GM19467 (cell line): Measurements from ENCODE around the gene ABCA13.

Experiments used
- ATAC-seq: cut with Tn5 transposase; IDR thresholded peaks from one replicate; pipeline ENCODE4 v1.9.1; 2021; ENCODE audit warnings: mild to moderate bottlenecking, moderate library complexity; ENCODE audit not compliant: unreplicated experiment

Gene ABCA13

DNA sequence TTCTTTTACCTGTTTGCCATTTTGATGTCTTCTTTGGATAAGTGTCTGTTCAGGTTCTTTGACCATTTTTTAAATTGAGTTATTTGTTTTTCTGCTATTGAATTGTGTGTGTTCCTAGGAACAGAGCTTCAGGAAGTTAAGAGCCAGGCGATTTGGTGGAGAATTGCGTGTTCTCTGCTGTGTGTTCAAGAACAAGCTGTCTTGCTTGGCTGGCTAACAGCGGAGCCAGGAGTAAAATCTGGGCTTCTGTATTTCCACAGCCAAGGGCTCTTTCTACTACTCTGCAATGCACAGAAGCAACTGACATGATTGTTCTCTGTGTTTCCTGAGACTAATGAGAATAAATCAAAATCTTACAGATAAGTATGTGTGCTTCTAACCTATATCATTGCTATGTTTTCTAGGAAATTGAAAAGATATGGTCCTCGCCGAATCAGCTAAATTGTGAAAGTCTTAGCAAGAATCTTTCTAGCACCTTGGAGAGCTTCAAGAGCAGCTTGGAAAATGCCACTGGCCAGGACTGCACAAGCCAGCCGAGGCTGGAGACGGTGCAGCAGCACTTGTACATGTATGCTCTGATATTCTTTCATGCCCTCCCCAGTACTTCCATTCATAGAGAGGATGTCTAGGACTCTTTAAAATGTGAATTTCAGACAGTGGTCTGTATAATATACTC lies 124.2 kb downstream of the ABCA13 start:
- no peak for ATAC-seq

DNA sequence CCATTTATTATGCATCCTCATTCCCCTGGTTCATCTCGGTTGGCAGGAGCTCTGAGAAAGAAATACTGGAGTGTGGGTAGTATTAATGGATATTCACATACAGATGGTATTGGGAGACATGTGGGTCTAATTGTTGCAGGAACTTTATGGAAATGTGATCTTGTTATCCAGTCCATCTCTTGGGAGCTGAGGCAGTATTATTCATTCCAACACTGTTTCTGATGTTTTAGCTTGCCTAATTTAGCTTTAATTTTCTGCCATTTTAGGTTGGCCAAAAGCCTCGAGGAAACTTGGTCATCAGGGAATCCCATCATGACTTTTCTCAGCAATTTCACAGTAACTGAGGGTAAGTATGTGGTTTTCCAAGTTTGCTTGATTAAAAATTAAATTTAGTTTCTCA lies 125.7 kb downstream of the ABCA13 start:
- no peak for ATAC-seq

DNA sequence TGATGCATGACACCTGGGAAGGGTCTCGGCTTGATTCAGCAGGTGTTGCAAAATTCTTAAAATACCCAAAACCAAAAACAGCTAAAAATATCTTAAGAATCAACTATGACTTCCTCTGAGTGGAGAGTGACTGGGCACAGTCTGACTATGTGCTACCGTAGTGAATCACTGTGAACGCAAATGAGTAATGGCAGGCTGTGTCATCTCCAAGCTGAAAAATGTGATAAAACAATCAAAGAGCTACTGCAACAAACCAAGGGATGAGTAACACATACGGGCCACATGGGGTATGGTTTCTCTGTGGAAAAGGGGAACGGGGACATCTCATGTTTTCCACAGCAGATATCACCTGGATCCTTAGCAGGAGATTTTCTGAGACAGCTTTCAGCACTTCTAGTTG lies 127.5 kb downstream of the ABCA13 start:
- no peak for ATAC-seq

DNA sequence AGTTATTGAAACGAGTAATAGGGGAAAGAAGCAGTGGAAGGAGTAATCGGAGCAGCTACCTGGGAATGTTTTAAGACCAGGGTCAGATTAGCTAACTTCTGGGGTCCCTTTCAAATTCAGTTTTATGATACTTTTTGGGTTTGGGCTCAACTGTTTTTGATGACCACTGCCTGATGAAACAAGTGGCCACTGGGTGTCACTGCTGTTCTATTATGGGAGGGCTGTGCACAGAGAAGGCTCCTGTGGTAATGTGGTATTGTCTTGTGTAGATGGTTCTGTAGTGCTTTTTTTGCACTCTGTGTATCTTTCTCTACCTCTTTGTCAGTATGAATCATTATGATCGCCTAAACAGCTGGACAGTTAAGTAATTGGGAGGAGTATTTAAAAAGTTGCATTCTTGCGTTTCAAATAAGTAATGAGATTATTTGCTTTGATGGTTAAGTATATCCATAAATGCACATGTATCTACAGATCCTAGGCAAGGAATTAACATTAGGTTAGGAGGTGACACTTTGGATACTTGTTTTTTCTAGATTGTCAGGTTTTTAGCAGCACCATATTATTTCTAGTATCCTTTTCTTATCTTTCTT lies 128.4 kb downstream of the ABCA13 start:
- peak; percentile 91 for ATAC-seq

DNA sequence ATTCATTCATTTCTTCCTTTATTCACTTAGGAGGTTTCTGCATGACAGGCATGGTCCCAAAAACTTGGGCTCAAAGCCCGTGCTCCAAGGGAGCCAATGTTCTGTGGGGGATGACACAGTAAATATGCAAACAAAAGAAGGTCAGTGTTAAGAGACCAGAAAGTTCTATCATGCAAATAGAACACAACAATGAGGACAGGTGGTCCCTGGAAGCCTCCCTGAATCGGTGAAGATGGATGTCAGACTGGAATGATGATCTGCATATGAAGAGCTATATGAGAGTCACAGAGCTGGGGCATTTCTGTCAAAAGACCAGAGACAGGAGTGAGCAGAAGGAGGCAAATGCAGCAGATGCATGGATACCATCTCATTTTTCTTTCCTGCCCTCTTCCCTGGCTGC lies 129.0 kb downstream of the ABCA13 start:
- no peak for ATAC-seq

DNA sequence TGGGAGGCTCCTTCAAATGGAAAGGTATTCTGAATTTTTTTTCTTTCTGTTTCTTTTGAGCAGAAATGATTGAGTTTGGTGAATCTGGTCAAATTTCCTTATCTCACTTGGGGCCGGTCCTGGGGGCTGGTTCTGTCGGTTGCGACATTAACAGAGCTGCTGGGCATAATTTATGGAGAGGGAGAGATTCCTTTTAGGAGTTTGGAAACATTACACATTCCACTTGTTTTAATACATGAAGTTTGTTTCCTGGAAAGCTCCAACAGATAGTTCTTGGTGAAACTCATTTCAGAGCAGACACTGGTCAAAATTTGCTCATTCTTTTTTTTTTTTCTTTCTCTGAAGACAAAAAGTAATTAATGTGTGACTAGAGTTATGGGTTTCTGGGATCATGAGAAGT lies 129.9 kb downstream of the ABCA13 start:
- no peak for ATAC-seq

DNA sequence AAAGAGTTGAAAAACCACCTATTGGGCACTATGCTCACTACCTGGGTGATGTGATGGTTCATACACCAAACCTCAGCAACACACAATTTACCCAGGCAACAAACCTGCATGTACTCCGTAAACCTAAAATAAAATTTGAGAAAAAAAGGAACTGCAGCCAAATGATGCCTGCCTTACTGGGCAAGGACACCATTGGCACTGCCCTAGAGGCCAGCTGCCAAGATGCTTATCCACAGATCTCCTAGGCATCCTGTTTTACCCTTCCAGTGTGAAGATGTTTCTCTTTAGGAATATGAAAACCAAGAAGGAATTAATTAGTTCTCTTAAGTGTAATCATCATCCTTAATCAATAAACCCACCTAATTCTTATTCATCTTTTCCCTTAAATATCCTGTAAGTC lies 133.4 kb downstream of the ABCA13 start:
- no peak for ATAC-seq

DNA sequence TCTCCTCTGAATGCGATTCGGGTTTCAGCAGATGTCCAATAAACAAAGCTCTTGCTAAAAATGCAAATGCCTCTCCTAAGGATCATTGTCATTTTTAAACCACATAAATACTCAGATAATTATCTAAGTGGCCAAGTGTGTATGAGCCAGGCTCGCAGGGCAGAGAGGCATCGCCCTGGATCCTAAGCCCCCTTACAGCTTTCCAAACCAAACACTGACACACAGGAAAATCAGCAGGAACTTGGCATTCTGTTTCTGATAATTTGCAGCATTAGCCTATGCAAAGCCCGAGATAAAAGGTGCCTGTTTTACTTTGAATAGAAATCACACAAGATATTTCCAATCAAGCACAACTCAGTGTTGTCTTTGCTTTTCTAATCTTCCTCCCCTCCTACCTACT lies 134.4 kb downstream of the ABCA13 start:
- no peak for ATAC-seq

DNA sequence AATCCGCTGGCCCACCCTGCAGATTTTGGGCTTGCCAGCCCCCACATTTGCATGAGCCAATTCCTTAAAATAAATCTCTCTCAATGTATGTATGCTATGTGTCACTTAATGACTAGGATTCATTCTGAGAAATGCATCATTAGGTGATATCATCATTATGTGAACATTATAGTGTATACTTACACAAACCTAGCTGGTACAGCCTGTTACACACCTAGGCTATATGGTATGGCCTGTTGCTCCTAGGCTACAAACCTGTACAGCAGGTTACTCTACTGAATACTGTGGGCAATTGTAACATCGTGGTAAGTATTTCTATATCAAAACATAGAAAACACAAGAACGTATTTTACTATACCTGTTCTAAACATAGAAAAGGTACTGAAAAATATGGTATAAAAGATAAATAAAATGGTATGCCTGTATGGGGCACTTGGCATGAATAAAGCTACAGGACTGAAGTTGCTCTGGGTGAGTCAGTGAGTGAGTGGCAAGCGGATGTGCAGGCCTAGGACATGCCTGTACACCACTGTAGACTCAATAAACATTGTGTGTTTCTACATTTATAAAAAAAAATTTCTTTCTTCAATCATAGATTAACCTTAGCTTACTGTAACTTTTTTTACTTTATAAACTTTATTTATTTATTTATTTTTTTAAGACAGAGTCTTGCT lies 135.9 kb downstream of the ABCA13 start:
- ATAC-seq: no peak

DNA sequence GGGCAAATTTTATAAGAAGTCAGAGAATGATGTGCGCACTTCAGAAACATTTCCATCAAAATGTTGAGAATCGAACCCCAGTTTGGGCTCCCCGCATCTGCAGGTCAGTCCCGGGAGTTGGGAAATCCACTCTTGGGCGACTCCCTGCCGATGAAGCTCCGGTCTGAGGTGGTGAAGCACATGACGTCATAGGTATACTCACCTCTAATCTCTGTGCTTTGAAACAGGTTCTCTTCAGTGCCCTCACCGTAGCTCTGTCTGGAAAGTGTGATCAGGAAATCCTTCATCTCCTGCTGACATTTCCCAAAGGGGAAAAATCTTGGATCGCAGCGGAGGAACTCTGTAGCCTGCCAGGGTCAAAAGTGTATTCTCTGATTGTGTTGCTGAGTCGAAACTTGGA lies 138.5 kb downstream of the ABCA13 start:
- ATAC-seq: no peak

DNA sequence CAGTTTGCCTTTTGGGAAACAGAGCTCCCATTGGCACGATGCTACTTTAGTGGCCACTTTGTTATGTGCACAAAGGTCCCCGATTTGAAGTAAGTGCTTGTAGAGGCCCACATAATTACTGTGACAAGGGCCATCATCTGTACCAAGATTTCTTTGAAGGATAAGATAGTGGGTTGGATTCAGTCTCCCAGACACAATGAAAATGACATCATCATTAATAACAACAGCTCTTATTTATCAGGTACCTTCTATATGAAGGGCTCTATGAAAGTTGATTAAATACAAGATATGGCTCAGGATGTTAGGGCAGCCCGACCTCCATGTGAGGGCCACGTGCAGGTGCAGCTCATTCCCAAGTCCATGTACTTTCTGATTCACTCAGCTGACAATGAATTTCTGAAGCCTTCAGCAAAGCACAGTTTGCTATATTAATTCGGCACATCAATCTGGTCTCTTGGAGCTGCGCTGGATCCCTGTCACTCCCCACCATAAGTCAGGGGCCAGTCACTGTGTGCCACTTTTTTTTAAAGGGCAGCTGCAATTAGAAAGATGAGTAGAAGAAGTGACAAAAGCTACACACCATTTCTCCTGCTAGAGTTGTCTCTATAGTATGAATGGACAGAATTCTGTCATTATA lies 140.3 kb downstream of the ABCA13 start:
- ATAC-seq: no peak

DNA sequence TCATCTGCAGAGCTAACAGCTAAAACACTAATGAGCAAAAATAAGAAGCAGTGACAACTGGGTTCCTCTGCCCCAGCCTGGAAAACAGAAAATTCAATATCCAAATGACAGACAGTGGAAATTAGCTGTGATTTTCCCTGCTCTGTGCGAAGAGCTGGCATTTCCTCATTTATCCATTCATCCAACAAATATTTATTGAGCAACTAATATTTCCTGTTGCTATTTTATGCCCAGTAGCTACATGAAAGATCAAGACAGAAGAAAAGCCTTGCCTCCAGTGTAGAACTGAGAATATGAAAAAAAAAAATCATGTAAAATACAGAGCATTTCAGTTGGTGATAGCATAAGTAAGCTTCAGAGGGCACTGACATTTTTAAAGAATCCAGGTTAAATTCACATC lies 140.9 kb downstream of the ABCA13 start:
- no peak for ATAC-seq

DNA sequence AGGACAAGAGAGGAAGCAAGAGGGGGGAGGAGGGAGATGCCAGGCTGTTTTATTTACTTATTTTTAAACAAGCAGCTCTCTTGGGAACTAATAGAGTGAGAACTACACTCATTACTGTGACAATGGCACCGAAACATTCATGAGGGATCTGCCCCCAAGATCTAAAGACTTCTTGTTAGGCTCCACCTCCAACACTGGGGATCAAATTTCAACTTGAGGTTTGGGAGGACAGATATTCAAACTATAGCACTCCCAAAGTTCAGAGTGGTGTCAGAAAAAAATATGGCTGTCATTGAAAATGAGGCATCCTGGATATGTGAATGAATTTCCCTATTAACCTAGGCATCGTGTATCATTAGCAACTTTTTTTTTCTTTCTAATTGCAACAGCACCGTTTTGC lies 145.5 kb downstream of the ABCA13 start:
- no peak for ATAC-seq

DNA sequence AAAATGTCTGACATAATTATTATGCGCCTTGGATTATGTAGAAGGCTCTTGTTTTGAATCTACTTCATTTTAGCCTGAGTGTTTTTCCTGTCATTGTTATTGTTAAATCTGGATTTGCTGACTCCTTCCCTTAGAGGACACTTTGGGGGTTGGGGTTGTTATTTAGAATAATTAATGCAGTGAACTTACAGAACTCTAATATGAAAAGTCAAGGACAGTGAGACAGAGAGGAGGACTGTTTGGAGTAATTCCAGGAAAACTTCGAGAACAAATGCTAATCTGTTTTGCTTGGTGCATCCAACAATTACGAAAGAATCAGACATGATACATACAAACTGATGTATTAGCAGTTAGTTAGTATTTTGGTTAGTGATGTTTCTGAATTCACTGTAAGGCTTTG lies 146.1 kb downstream of the ABCA13 start:
- no peak for ATAC-seq

DNA sequence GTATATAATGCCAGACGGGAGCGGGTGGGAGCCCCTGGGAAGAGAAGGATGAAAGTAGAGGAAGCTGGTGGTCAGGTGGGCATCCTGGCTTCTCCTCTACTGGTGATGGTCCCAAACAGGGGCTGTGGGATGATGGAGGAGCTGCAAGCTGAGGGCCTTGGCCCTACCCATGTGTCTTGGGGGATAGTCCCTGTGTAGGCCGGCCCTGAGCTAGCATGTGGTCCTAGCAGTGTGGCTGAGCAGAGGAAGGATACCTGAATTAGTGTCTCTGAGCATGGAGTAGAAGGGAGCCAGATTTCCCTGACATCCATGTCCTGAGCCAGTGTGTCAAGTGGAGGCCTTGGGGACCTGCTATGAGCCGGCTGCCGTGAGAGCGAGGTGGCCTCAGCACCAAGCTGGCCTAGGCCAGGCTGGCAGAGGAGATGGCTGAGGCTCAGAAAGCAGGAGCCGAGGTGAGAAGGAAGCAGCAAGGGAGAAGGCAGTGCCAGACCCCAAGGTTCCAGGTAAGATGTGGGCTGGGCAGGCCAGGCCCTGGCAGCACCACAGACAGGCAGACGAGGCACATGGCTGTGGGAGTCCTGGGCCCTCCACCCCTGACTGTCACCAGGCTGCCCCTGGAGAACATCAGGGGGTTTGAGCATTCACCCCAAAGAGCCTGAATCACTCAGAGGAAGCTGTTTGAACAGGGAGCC lies 150.2 kb downstream of the ABCA13 start:
- no peak for ATAC-seq

DNA sequence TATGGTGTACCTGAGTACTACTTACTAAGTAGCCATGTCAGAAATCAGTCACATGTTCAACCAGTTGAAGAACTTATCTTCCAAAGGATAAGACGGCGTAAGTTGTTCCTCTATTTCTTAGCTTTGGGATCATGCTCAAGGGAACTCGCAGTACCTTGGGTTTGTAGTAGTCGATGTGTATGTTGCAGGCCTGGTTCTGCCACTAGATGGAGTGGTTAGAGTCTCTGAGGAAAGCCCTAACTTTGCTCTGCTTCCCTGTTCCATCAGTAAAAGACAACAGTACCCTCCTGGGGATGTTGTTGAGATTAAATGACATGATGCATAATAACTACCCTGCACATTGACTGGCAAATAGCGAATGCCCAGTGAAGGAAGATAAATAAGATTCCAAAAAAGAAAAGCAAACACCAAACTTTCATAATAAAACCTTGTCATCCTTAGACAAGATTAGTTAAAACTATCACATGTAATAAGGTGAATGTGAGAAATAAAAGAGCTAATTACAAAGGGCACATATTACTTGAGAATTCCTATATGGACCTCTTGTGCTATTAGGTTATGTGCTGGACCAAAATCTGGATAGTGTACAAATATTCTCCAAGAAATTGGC lies 165.9 kb downstream of the ABCA13 start:
- no peak for ATAC-seq

DNA sequence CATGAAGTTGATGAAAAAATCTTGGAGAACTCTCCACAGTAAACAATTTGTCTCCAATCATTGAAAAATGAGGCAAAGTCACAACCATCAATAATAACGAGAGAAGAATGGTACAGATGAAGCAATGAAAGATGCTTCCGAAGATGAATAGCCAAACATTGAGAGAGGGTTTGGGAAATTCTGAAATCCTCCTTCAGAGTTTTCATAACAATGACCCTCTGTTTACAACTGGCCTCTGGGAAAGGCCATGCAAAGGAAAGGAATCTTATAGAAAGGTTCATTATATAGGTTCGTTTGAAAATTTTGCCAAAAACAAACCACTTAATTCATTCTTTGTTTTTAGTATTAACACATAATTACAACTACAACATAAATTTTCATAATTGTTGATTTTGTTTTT lies 166.5 kb downstream of the ABCA13 start:
- no peak for ATAC-seq

DNA sequence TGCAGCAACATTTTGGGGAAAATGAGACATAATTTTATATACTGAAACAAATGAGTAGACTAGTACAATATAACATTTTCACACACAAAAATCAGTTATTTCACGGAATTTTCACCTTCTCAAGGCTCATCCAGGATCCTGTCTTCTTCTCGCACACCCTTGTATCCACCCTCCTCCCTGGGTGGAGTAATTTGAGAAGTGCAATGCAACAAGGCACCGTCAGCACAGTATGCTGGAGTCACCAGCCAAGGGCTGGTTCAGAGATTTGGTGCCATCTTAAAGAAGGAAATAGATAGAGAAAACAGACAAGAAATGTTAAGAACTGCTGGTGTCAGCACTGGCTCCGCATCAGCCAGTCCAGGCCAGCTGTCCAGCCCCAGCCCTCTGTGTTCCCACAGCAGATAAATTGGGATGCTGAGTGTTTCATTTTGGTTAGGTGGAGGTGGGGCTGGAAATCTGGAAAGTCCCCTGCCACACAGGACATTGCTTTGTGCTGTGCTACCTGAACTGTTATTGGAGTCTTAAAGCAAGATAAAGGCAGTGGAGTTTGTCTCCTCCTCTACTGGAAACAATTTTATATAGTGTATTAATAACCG lies 176.1 kb downstream of the ABCA13 start:
- no peak for ATAC-seq

DNA sequence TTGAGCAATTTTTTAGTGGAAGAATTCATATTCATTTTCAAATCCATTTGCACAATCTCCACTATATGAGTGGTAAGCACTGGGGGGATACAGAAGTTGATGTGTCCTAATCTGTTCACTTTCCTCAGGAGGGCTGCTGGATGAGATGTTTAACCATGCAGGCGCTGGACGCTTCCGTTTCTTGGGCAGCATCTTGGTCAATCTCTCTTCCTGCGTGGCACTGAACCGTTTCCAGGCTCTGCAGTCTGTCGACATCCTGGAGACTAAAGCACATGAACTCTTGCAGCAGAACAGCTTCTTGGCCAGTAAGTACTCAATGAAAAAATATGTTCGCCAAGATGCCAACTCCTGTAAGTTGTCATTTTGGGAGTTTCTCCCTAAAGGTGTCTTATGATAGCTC lies 179.3 kb downstream of the ABCA13 start:
- no peak for ATAC-seq

DNA sequence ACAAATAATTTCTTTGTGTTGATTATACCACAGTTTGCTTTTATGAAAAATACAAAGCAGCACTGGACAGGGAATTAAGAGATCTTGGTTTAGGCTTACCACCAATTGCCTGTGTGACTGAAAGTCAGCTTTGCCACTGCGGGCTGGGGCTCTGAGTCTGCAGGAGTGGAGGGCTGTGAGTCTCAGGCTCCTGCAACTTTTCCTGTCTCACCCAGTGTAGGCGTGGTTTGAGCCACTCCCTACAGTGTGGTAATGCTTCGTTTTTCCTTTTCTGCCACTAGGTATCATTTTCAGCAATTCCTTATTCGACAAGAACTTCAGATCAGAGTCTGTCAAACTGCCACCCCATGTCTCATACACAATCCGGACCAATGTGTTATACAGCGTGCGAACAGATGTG lies 180.6 kb downstream of the ABCA13 start:
- ATAC-seq: no peak

DNA sequence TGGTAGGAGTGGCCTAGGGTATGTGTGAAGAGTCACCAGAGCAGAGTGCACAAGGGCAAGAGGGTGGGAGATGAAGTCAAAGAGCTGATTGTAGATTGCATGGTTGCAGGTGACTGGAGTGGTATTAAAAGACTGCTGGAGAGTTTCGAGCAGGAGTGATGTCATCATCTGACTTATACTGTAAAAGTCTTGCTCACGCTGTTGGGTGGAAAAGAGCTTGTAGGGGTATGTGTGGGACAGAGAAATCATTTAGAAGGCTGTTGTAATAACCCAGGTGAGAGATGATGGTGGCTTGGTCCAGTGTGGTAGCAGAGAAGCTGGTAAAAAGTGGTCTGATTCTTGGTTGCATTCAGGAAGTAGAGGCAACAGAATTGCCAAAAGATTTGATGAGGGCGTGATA lies 184.1 kb downstream of the ABCA13 start:
- ATAC-seq: no peak
